Spleen (tissue), 7 donors: ENCODE measurements around the gene PSMB7.

Experiments
- CTCF ChIP-seq, 11 experiments: fragments of 200-600 bp in 7 of 11; fragments of 450-650 bp in 4 of 11; sonication (generic) in 4 of 11; IDR thresholded peaks in 8 of 11; conservative IDR thresholded peaks in 3 of 11; 1 replicate in 7 of 11; 2 replicates in 4 of 11; pipeline versions ENCODE4 v1.4.0 to v1.8.0; 2016 to 2021; ENCODE audit warnings: antibody characterized with exemption in 11 of 11, inconsistent platforms in 4 of 11, mild to moderate bottlenecking in 1 of 11
- POLR2A ChIP-seq, 3 donors: fragments of 450-650 bp; IDR thresholded peaks; one replicate each; pipeline ENCODE4 v1.5.1; 2017; ENCODE audit warnings: antibody characterized with exemption in 3 of 3, mild to moderate bottlenecking in 1 of 3
- POLR2AphosphoS5 ChIP-seq, 3 donors: sonication (generic); formaldehyde crosslinking; IDR thresholded peaks; one replicate each; pipeline ENCODE4 v1.5.1; 2017; ENCODE audit warnings: antibody characterized with exemption in 3 of 3
- donor health status: DM: no; HTN: no; CAD: no; lungs with moderate emphysema.
- donor health status: DM: no; HTN: no; CAD: no.
- donor health status: DM: no; HTN: no; CAD: no.

GRCh38 chr9:124386201-124386600, 29.0 kb downstream of the PSMB7 start:
- TF ChIP-seq CTCF (IDR thresholded peaks at IDR 0.05 in 8 of 11, conservative IDR thresholded peaks at IDR 0.05 in 3 of 11) (no peak), POLR2AphosphoS5 (IDR thresholded peaks at IDR 0.05) (no peak), POLR2A (IDR thresholded peaks at IDR 0.05) (no peak)
